HUES64 (cell line): ENCODE measurements around the gene WNT8B.

Experiments
- H3K27ac ChIP-seq: 2 replicates; pipeline ENCODE4 v1.7.0; 2013; ENCODE audit warnings: low read depth, low read length, inconsistent platforms
- H3K27me3 ChIP-seq: 2 replicates; pipeline ENCODE4 v1.6.1; 2013; ENCODE audit warnings: mild to moderate bottlenecking, low read length; ENCODE audit not compliant: insufficient read depth
- H3K36me3 ChIP-seq: 2 replicates; pipeline ENCODE4 v1.6.1; 2013; ENCODE audit warnings: mild to moderate bottlenecking, low read length; ENCODE audit not compliant: insufficient read depth
- H3K4me1 ChIP-seq: 2 replicates; pipeline ENCODE4 v1.6.1; 2013; ENCODE audit warnings: mild to moderate bottlenecking, low read length, moderate library complexity; ENCODE audit not compliant: insufficient read depth
- H3K4me3 ChIP-seq: 2 replicates; pipeline ENCODE4 v1.5.1; 2013; ENCODE audit warnings: mild to moderate bottlenecking, low read length, moderate library complexity
- H3K9ac ChIP-seq: 2 replicates; pipeline ENCODE4 v1.6.1; 2013; ENCODE audit warnings: mild to moderate bottlenecking, low read depth, low read length
- H3K9me3 ChIP-seq: 2 replicates; pipeline ENCODE4 v1.6.1; 2013; ENCODE audit warnings: low read depth, low read length; ENCODE audit not compliant: insufficient read depth
- WGBS: fragments of 150-250, 120-280 bp; methylation state at CpG from one replicate; pipeline ENCODE4 v1.1.7; 2013; ENCODE audit warnings: missing lambda C conversion rate; 5-methylcytosine and 5-hydroxymethylcytosine counted together

The WNT8B gene

DNA sequence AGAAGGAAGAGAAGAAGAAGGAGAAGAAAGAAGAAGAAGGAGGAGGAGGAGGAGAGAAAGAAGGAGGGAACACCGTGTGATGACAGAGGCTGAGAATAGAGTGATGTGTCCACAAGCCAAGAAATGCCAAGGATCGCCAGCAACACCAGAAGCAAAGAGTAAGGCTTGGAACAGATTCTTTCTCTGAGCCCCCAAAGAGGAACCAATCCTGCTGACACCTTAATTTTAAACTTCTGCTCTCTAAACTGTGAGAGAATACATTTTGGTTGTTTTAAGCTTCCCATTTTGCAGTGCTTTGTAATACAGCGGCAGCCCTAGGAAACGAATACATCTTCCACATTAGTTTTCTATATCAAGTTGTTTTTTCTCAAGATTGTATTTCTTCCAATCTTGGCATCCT, 13.9 kb upstream of the WNT8B start:
- no peak overlapping the region for H3K9ac ChIP-seq
- H3K27ac ChIP-seq: no peak overlapping the region
- peaks cover 4% of the 10 kb centered on the region; the same call in 1 of the 2 replicates for H3K9me3 ChIP-seq
- WGBS: 89% methylated on average over 3 of the region's 4 CpGs
- H3K4me3 ChIP-seq: no peak overlapping the region
- no peaks in the 10 kb centered on the region for H3K27me3 ChIP-seq
- no peaks in the 10 kb centered on the region for H3K36me3 ChIP-seq
- H3K4me1 ChIP-seq: no peaks in the 10 kb centered on the region

DNA sequence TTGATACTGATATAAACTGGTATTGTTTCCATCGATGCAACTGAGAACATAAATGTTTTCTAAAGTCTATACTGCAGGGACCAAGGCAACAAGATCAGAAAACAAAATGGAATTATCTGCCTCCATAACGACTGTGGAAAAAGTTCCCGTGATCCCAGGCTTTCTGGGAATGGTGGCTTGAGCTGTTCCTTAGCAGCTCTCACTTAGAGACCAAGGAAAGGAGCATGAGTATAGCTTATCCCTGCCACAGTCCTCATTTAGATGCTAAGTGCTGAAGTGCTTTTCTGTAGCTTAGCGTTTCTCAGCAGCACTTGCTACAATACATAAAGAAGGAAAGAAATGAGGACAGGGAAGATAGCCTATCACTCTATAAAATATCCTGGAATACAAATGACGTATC, 5.5 kb downstream of the WNT8B start:
- Histone ChIP-seq H3K36me3 (no peaks in the 10 kb centered on the region), H3K9ac (no peak overlapping the region), H3K4me1 (0 out of 2 replicates have a peak, but pooled peaks cover 4% of the 10 kb centered on the region), H3K27ac (no peak overlapping the region), H3K9me3 (no peaks in the 10 kb centered on the region), H3K27me3 (peaks cover 69% of the 10 kb centered on the region), H3K4me3 (no peak overlapping the region)
- WGBS: 65% methylated on average over 5 of the region's 5 CpGs

DNA sequence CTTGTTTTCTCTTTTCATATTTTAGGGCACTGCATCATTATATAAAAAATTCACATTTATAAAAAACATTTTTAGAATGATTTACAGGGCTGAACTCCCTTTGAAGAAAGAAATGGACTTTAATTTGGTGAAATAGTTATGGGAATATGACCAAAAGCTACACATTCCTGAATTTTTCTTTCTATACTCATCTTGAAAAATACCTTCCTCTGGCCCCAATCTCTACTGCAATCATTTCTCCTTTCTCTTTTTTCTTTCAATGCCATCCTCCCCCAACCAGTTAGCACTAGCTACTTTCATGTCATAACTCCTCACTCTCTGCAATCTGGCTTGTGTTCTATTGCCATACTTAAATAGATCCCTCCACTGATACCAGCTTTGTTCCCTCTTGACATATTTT, 6.2 kb downstream of the WNT8B start:
- no peaks in the 10 kb centered on the region for H3K9me3 ChIP-seq
- H3K36me3 ChIP-seq: no peaks in the 10 kb centered on the region
- no peak overlapping the region for H3K27ac ChIP-seq
- H3K27me3 ChIP-seq: peaks cover 70% of the 10 kb centered on the region
- H3K4me3 ChIP-seq: no peak overlapping the region
- H3K9ac ChIP-seq: no peak overlapping the region
- 0 out of 2 replicates have a peak, but pooled peaks cover 4% of the 10 kb centered on the region for H3K4me1 ChIP-seq

DNA sequence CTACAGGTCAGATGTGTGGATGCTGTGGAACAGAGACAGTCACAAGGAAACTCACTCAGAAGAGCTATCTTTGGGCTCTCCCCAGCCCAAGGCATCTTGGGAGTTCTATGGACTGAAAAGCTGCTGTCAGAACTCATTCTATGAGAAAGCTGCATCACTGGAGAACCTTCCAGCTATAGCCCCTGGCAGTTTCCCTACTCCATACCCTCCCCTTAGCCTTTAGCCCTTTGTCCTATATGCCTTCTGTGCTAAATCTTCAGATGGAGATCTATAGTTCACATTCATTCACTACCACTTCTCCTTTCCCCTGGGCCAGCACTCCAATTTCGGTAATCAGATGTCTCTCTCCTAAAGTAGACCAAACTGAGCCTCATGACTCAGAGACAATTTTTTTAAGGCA, 6.9 kb downstream of the WNT8B start:
- H3K4me3 ChIP-seq: no peak overlapping the region
- no peaks in the 10 kb centered on the region for H3K9me3 ChIP-seq
- 89% methylated on average over 1 of the region's 1 CpG for WGBS
- peaks cover 66% of the 10 kb centered on the region for H3K27me3 ChIP-seq
- no peak overlapping the region for H3K27ac ChIP-seq
- H3K36me3 ChIP-seq: no peaks in the 10 kb centered on the region
- H3K4me1 ChIP-seq: 0 out of 2 replicates have a peak, but pooled peaks cover 4% of the 10 kb centered on the region
- no peak overlapping the region for H3K9ac ChIP-seq

DNA sequence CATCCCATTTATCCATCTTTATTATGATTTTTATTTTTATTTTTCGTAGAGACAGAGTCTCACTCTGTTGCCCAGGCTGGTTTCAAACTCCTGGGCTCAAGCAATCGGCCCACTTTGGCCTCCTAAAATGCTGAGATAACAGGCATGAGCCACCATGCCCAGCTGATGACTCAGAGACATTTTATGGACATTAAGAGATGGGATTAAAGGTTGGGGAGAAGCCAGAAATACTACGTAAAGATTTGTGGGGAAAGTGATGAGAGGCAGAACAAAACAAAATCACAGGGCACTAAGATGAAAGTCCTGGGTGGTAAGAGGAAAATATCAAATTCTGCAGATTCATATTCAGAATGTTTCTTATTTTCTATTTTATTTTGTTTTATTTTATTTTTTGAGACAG, 7.6 kb downstream of the WNT8B start:
- no peak overlapping the region for H3K4me3 ChIP-seq
- WGBS: 90% methylated on average over 3 of the region's 3 CpGs
- no peaks in the 10 kb centered on the region for H3K36me3 ChIP-seq
- H3K4me1 ChIP-seq: 0 out of 2 replicates have a peak, but pooled peaks cover 4% of the 10 kb centered on the region
- no peaks in the 10 kb centered on the region for H3K9me3 ChIP-seq
- no peak overlapping the region for H3K27ac ChIP-seq
- H3K27me3 ChIP-seq: peaks cover 62% of the 10 kb centered on the region
- no peak overlapping the region for H3K9ac ChIP-seq

DNA sequence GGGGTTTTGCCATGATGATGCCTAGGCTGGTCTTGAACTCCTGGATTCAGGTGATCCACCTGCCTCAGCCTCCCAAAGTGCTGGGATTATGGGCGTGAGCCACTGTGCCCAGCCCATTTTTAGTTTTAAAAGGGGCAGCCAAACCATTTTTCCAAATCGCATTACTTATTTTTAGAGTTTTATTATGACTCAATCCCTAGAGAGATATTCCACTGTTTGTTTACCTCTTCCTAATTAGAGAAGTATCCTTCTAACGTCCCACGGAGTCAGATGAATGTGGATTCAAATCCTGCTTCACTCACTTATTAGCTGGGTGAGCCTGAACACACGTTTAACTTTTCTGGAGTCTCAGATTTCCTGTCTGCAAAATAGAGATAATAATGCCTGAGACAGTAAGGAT, 15.2 kb downstream of the WNT8B start:
- no peaks in the 10 kb centered on the region for H3K9me3 ChIP-seq
- H3K27me3 ChIP-seq: peaks cover 73% of the 10 kb centered on the region
- H3K4me1 ChIP-seq: peaks cover 3% of the 10 kb centered on the region
- no peak overlapping the region for H3K27ac ChIP-seq
- H3K9ac ChIP-seq: no peak overlapping the region
- 68% methylated on average over 5 of the region's 5 CpGs for WGBS
- H3K4me3 ChIP-seq: no peak overlapping the region
- H3K36me3 ChIP-seq: no peaks in the 10 kb centered on the region

DNA sequence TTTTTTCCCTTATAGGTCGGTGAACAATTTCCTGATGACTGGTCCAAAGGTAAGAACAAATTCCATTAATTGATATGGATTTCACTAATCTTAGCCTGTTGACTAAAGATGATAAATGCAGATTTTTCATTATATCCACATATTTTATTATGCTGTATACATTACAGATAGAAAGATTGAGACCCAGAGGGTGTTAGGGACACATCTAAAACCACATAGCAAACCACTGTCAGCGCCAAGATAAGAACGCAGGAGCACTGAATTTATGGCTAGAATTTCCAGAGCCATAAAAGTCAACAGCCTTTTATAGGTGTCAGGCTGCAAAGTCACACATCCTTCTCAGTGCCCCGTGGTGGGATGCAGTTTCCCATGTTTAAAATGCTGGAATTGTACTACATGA, 16.2 kb downstream of the WNT8B start:
- 83% methylated on average over 3 of the region's 4 CpGs for WGBS
- no peak overlapping the region for H3K4me3 ChIP-seq
- no peak overlapping the region for H3K27ac ChIP-seq
- no peaks in the 10 kb centered on the region for H3K9me3 ChIP-seq
- peaks cover 9% of the 10 kb centered on the region for H3K4me1 ChIP-seq
- H3K36me3 ChIP-seq: no peaks in the 10 kb centered on the region
- H3K9ac ChIP-seq: no peak overlapping the region
- H3K27me3 ChIP-seq: peaks cover 74% of the 10 kb centered on the region

DNA sequence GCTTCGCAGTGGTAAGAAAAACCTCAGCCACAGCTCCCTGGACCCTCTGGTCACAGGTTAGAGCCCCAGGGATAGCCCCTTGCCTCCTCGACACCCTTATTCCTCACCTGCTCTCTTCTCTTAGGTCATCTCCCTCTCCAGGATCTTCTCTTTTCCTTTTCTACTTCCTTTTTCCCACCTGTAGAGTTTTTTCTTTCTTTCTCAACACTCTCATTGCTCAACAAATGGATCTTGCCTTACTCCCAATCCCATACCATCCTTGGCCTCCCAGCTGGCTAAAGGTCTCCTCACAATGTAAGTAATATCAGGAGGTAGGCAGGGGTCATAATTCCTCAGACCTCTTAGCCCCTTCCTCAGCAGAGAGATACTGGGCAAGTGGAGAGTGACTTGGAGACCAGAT, 17.2 kb downstream of the WNT8B start:
- H3K9me3 ChIP-seq: no peaks in the 10 kb centered on the region
- no peak overlapping the region for H3K27ac ChIP-seq
- 78% methylated on average over 2 of the region's 2 CpGs for WGBS
- H3K4me3 ChIP-seq: no peak overlapping the region
- H3K36me3 ChIP-seq: no peaks in the 10 kb centered on the region
- H3K27me3 ChIP-seq: peaks cover 81% of the 10 kb centered on the region
- peaks cover 18% of the 10 kb centered on the region for H3K4me1 ChIP-seq
- H3K9ac ChIP-seq: no peak overlapping the region

DNA sequence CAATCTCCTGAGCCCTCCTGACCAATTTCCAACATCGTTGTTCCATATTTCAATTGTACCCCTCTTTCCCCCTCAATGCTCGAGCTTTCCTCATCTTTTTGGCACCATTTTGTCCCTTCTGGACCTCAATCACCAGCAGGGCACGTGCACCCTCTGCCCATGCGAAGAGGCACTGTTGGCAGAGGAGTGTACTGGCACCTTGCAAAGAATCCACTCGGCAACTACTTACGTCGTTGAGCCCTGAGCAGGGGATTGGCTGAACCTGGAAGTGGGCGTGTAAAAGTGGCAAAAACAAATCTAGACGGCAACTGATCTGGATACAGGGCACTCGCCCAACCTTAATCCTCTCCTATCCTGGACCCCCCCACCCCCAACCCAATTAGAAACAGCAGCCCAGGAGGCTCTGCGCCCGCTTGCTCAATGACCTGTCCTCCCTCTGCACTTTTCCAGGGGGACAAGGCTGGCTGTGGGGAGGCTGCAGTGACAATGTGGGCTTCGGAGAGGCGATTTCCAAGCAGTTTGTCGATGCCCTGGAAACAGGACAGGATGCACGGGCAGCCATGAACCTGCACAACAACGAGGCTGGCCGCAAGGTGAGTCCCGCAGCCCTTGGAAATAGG, 18.8 kb downstream of the WNT8B start:
- H3K4me1 ChIP-seq: peaks cover 30% of the 10 kb centered on the region
- H3K27ac ChIP-seq: no peak overlapping the region
- WGBS: 4% methylated on average over 19 of the region's 19 CpGs
- no peak overlapping the region; the same call in 1 of the 2 replicates for H3K9ac ChIP-seq
- peaks cover 83% of the 10 kb centered on the region for H3K27me3 ChIP-seq
- H3K36me3 ChIP-seq: no peaks in the 10 kb centered on the region
- H3K9me3 ChIP-seq: no peaks in the 10 kb centered on the region
- peak overlapping the region; percentile 59 for H3K4me3 ChIP-seq

DNA sequence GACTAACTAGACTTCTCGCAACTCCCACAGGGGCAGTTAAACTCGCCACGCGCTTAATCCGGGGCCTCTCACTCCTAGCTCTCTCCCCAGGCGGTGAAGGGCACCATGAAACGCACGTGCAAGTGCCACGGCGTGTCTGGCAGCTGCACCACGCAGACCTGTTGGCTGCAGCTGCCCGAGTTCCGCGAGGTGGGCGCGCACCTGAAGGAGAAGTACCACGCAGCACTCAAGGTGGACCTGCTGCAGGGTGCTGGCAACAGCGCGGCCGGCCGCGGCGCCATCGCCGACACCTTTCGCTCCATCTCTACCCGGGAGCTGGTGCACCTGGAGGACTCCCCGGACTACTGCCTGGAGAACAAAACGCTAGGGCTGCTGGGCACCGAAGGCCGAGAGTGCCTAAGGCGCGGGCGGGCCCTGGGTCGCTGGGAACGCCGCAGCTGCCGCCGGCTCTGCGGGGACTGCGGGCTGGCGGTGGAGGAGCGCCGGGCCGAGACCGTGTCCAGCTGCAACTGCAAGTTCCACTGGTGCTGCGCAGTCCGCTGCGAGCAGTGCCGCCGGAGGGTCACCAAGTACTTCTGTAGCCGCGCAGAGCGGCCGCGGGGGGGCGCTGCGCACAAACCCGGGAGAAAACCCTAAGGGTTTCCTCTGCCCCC, 19.5 kb downstream of the WNT8B start:
- Histone ChIP-seq H3K9ac (peak overlapping the region; percentile 47; the same call in 1 of the 2 replicates), H3K4me3 (peak overlapping the region; percentile 59), H3K9me3 (no peaks in the 10 kb centered on the region), H3K27ac (no peak overlapping the region), H3K36me3 (no peaks in the 10 kb centered on the region), H3K27me3 (peaks cover 91% of the 10 kb centered on the region), H3K4me1 (peaks cover 38% of the 10 kb centered on the region)
- 3% methylated on average over 58 of the region's 59 CpGs for WGBS

DNA sequence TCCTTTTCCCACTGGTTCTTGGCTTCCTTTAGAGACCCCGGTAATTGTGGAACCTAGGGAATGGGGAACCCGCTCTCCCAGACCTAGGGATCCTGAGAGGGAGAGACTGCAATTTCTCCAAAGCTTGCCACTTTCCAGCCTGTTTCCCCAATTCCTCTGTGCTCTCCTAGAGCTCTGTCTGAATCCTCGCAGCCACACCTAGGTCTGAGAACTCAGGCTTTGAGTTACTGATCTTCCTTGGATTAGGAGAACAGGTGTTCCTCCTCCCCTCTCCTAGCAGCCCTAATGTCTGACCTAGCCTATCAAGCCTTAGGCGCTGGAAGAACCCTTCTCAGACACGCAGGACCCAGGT, 20.0 kb downstream of the WNT8B start:
- H3K27me3 ChIP-seq: peaks cover 93% of the 10 kb centered on the region
- no peaks in the 10 kb centered on the region for H3K9me3 ChIP-seq
- H3K9ac ChIP-seq: no peak overlapping the region
- WGBS: 40% methylated on average over 5 of the region's 5 CpGs
- no peak overlapping the region for H3K27ac ChIP-seq
- peaks cover 40% of the 10 kb centered on the region for H3K4me1 ChIP-seq
- H3K36me3 ChIP-seq: no peaks in the 10 kb centered on the region
- peak overlapping the region; percentile 59 for H3K4me3 ChIP-seq
